Central memory CD4-positive, alpha-beta T cell (primary cell): ENCODE data around the gene MFRP.

Experiments
- DNase-seq: peaks from one replicate; pipeline ENCODE4 v3.0.0; 2022

MFRP gene

GRCh38 chr11:119356349-119357031 lies 10.0 kb upstream of the MFRP start:
- DNase-seq = peak; percentile 65

DNA sequence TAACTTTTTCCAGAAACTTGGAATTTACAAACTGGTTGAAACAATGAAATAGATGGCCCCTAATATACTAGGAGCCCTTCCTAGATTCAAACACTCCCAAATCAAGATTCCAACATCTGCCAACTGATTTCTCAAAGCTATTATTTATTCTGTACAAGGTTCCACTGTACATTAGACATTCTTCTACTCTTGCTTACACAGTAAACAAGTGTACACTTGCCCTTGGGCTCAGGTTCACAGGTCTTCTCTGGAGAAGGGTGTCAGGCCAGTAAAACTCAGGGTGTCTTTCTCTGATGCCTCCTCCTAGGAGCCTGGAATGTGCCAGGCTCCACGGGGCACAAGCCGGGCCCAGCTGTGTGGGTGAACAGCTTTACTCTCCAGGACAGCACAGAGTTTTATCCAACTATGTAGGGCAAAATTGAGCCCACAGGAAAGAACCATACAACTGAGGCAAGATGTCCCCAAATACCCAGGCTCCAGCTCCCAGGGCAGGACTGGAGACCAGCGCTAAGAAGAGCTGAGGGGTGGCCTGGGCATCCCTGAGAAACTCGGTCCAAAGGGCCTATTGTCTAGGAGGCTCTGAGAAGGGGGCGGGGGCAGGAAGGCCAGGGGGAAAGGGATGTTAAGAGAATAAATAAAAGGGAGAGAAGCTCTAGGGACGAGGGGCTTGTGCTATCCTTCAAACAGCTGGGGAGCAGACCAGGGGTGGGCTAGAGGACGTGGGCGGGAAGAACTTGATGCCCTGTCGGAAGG lies 8.8 kb upstream of the MFRP start:
- no peak for DNase-seq

DNA sequence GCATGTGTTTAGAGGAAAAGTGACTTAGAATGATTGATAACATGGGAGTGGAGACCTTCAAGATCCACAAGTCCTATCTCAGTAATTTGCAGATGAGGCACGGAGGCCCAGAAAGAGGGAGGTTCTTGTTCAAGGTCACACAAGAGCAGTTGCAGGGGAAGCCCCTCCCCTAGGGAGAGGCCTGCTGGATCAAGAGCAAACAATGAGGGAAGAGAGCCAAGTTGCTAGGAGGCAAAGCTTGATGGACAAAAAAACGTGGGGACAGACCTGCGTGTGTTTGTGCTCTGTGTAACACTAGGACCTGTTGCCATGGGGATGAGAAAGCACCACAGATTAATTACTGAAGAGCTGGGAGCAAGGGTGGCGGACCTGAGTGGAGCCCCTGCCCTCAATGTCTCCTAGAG lies 6.4 kb upstream of the MFRP start:
- DNase-seq = no peak

- DNase-seq = no peak
Observed at GRCh38 chr11:119351232-119351631, 4.7 kb upstream of the MFRP start.

DNA sequence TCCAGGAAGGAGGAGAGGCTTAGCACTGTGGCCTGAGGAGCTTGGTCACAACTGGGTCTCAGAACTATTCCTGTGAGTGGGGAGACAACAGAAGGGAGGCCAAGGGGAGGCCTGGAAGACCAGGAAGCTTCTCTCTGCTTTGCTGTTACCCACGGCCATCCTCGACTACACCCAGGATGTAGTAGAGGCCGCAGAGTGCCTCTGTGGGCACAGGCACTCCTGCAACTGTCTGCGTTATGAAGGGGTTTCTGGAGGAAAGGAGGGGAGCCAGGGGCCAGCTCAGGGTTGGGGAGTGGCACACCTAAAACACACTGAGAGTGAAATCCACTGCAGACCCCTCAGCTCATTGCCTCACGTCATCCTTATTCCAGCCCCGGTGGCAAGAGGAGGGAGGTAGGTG lies 3.8 kb upstream of the MFRP start:
- no peak for DNase-seq

- DNase-seq = no peak
Observed at GRCh38 chr11:119347940-119348605, 1.6 kb upstream of the MFRP start.

DNA sequence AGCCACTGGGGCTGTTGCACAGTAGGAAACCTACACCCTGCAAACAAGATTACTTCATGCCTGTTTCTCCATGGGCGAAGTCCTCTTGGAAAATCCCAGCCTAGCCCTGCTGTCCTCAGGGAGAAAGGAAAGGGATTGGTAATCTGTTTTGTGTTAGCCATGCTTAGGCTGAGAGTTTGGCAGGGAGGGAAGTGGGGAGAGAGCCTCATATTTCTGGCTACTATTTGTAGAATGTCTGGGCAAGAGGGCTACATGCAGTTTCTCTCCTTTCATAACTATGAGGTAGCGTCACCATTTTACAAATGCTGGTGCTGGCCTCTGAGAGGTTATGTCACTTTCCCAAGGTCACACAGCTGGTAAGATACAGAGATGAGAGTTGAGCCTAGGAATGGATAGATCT lies 737 bp upstream of the MFRP start:
- DNase-seq = no peak

GRCh38 chr11:119345685-119346084 lies 820 bp downstream of the MFRP start:
- DNase-seq = no peak

DNA sequence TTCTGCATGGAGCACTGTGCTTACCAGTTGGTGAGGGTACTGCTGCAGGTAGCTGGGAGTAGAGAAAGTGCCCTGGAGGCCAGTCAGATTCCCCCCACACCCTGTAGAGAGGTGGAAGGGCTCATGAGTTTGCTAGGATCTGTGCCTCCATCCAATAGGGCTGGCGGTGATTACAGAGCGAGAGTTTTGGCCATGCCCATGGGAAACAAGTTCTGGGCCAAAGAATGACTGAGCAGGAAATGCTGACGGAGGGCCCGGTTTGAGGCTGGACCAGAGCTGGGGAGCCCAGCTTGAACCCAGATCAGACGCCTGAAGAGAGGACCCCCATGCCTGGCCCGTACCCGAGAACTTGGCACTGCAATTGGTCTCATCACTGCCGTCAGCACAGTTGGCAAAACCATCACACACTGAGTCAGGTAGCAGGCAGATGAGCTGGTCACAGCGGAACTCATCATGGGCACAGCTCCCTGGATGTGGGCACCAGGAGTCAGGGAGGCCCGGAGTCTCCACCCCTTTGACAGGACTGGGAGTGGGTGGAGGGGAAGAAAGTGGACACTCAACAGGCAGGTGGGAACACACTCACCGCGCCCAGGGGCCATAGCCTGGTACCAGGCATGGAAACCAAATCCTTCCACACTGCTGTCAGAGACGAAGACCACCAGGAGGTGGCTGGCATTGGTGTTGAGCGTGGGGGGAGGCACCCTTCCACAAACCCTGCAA lies 2.1 kb downstream of the MFRP start:
- DNase-seq = no peak

DNA sequence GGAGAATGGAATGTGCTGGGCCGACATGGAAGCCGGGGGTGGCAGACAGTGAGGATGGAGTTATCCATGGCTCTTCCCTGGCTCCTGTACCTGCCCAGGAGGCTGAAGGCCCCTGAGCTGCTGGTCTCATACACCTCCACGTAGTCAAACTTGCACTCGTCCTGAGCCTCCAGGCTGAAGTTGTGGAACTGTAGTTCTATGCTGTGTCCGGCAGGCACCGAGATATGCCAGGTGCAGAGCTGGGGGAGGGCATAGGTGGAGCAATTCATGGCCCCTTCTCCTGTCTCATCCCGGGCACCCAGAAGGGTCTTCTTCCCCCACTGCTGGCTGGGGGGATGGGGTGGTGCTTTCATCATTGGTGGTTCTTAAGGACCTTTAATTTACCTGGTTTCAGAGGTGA lies 2.8 kb downstream of the MFRP start:
- DNase-seq = no peak

GRCh38 chr11:119342362-119343130 lies 4.0 kb downstream of the MFRP start:
- DNase-seq = no peak

GRCh38 chr11:119342023-119342300 lies 4.5 kb downstream of the MFRP start:
- DNase-seq = no peak

DNA sequence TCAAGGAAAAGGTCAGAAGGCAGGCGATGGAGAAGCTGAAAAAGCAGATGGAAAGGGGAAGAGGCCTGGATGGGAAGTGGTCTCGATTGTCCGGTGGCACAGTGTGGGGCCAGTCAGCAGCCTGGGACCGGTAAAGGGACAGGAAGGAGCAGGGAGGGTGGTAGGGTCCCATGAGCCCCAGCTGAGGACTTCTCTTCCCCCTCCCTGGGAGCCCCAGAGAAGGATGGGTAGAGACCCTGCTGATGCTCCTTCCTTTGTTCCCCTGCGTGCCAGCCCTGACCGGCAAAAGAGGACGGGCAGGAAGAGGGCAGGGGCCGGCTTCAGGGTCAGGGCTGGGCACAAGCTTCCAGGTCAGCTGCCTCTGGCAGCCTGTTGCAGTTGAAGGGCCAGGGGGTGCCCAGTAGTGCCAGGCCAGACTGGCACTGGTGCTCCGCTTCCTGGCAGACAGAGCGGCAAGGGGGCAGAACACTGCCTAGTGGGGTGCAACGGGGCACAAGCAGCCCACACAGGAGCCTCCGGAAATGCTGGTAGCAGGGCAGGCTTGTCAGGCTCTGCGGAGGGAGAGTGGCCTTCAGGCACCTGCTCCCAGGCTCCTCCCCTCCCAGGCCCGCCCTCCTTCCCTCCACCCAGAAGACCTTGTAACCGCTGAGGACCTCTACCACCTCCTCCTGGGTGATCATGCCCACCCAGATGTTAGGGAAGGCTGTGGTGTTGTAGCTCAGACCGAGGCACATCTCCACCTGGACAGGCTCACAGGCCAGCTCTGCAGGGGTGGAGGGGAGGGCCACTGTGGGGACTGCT lies 5.1 kb downstream of the MFRP start:
- no peak for DNase-seq

DNA sequence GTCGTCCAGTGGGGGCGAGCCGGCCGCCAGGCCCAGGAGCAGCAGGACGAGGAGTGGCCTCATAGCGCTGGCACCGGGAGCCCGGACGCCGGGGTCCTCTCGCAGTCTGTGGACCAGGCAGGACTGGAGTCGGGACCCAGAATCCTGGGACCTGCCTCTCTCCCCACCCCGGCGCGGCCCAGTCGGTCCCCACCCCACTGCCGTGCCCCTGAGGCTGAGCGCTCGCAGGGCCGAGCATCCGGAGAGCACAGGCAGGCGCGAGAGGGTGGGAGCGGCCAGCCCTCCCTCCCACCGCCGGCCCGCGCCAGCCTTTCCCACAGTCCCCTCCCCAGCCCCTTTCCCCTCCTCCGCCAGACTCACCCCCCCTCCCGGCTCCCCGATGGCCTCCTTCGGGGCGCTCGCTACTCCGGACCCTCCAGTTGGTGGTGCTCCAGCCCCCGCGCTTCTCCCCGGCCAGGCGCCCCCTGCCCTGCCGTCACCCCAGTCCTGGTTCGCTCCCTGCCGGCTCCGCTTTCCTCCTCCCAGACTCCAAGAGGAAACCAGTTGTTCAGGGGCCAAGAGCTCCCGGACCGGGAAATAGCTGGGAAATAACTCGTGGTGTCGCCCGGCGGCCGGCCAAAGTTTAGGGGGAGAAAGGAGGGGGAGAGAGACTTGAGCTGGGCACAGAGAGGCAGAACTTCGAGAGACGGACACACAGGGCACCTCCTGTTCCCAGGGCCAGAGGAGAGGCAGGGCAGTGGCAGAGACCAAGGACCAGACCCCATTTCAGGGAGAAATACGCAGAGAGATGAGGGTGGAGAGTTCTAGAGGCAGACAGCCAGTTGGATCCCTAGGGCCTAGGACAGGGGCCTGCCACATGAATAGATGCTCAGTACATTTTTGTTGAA lies 5.9 kb downstream of the MFRP start, which contains the start of gene C1QTNF5:
Gene C1QTNF5 (minus strand): TSS at position 549 of the 887 bp plus-strand sequence. CDS start 486 bp downstream, at position 63.
- no peak for DNase-seq

DNA sequence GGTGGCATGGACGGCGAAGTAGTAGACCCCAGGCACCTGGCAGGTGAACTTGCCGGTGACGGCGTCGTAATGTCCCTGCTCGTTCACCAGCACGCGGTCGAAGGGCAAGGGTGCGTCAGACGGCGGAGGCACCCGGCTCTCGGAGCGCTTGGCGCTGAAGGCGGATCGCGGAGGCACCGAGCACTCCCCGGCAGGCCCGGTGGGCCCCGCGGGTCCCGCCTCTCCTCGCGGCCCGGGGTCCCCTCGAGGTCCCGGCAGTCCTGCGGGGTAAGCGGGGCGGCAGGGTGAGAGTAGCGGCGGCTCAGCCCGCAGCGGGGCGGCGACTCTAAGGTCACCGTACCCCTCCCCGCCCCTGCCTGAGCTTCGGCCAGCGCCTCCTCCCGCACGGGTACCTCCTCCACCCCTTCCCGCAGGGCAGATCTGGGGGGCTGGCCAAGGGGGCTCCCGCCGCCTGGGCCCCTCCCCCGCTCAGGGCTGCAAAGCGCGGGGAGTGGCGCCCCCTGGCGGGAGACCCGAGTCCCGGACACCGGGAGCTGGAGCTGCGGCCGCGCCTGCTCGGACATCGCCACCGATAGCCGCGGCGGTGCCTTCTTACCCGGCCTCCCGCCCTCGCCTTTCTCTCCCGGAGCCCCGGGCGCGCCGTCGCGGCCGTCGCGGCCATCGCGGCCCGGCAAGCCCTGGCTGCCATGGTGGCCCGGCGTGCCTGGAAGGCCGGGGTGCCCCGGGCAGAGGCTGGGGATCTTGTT lies 6.7 kb downstream of the MFRP start:
- no peak for DNase-seq

- no peak for DNase-seq
Observed at GRCh38 chr11:119338965-119339588, 7.4 kb downstream of the MFRP start.

DNA sequence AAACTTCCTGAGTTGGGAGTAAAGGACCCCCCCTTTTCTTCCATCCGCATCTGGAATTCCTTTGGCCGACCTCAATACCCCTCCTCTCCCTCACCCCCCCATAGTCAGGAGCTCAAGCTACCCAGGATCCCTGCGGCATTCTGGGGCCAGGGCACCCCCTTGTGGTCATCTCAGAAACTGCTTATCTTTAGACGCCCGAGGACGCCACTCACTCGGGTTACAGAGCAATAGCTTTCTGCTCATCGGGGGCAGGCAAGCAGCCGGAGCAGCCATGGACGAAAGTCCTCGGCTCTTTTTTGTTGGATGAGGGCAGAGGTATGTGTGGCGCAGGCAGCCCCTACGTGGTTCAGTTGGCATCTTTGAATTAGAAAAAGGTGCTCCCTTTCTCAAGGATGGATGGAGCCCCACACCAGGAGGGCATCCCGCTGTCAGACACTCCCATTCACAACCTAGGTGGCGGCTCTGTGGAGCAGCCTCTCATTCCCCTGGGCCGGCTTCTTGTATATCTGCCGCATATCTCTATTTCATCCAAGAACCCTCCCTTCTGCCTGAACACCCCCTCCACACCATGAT lies 8.1 kb downstream of the MFRP start:
- DNase-seq = peak; percentile 56

DNA sequence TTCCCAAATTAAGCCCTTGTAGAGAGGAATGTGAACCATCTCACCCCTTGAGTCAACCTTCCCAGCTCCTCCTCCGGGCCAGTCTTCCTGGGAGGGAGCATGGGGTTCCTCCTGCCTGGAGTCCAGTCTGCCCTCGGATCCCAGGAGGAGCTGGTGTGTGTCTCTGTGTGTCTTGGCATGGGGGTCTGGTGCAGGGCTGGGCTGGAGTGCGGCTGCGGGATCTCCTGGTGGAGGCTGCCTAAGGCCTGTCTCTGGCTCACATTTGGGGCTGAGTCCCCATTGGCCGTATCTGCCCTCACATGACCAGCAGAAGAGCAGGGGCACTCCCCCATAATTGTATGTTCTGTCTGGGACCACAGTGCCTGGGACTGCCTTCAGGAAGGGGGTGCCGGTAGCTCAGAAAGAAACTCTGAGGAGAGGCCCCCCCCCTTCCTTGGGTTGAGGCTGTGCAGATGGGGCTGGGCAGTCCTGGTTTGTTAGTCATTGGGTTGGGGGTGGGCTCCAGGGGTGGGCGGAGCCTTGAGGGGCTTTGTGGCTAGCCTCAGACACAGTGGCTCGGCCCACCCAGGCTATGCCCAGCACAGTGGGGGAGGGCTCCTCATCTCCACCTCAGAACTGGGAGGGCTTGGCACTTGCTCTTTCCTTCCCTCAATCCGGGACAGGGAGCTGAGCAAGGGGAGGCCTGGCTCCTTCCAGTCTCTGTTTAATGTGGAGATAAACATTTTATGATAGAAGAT lies 8.8 kb downstream of the MFRP start:
- DNase-seq = no peak
